ENCODE measurements around the gene EGFL6.

The EGFL6 gene

GRCh38 chrX:13522811-13523210 is 46.6 kb upstream of the EGFL6 start:
- Histone ChIP-seq H3K79me2 (ENCODE audit: insufficient read depth, low read length) (no peaks in the 10 kb centered on the region), H3F3A (ENCODE audit: low read depth) (no peaks in the 10 kb centered on the region), H3K4me2 (ENCODE audit: low read depth, low read length, poor library complexity, severe bottlenecking) (no peak overlapping the region), H4K20me1 (ENCODE audit: insufficient read depth, low read length, poor library complexity, severe bottlenecking) (no peaks in the 10 kb centered on the region), H3K9me2 (replicated peaks; ENCODE audit: low read depth, low read length) (no peaks in the 10 kb centered on the region), H2AFZ (ENCODE audit: low read length) (no peak overlapping the region), H3K27me3 (ENCODE audit: insufficient read depth, low read length, poor library complexity, severe bottlenecking) (no peaks in the 10 kb centered on the region), H3K9me3 (ENCODE audit: insufficient read depth, low read depth, low read length) (no peaks in the 10 kb centered on the region), H3K4me3 (ENCODE audit: low read length, poor library complexity, severe bottlenecking) (no peak overlapping the region), H3K4me1 (ENCODE audit: insufficient read depth, low read length, poor library complexity, severe bottlenecking) (no peaks in the 10 kb centered on the region), H3K9ac (ENCODE audit: low read depth, low read length, poor library complexity, severe bottlenecking) (no peak overlapping the region), H3K36me3 (ENCODE audit: insufficient read depth, low read length) (no peaks in the 10 kb centered on the region)
- TF ChIP-seq, protein P1, sequence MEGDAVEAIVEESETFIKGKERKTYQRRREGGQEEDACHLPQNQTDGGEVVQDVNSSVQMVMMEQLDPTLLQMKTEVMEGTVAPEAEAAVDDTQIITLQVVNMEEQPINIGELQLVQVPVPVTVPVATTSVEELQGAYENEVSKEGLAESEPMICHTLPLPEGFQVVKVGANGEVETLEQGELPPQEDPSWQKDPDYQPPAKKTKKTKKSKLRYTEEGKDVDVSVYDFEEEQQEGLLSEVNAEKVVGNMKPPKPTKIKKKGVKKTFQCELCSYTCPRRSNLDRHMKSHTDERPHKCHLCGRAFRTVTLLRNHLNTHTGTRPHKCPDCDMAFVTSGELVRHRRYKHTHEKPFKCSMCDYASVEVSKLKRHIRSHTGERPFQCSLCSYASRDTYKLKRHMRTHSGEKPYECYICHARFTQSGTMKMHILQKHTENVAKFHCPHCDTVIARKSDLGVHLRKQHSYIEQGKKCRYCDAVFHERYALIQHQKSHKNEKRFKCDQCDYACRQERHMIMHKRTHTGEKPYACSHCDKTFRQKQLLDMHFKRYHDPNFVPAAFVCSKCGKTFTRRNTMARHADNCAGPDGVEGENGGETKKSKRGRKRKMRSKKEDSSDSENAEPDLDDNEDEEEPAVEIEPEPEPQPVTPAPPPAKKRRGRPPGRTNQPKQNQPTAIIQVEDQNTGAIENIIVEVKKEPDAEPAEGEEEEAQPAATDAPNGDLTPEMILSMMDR (conservative IDR thresholded peaks at IDR 0.05; ENCODE audit: low read length): no peak
- TF ChIP-seq EZH2phosphoT487 (IDR thresholded peaks at IDR 0.05; ENCODE audit: borderline replicate concordance): no peak

DNA sequence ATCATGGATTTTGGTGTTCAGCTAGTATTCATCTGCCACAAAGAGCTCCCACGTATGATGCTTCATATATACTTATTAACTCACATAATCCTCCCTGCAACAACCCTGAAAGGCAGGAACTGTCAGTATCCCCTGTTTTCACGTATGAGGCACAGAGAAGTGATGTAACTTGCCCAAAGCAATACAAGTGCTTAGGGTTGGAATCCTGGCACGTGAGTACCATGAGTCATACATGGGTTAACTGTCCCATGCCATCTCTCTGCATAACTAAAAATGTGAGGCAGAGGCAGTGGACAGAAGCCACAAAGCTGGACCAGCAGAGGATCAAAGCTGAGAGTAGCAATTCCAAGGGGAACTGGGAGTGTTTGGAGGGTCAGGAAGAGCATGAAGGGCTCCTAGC is 35.7 kb upstream of the EGFL6 start:
- Histone ChIP-seq H3K36me3 (ENCODE audit: insufficient read depth, low read length) (no peaks in the 10 kb centered on the region), H3K9me2 (replicated peaks; ENCODE audit: low read depth, low read length) (no peaks in the 10 kb centered on the region), H3K27me3 (ENCODE audit: insufficient read depth, low read length, poor library complexity, severe bottlenecking) (no peaks in the 10 kb centered on the region), H4K20me1 (ENCODE audit: insufficient read depth, low read length, poor library complexity, severe bottlenecking) (no peaks in the 10 kb centered on the region), H3F3A (ENCODE audit: low read depth) (no peaks in the 10 kb centered on the region), H3K9ac (ENCODE audit: low read depth, low read length, poor library complexity, severe bottlenecking) (no peak overlapping the region), H3K4me2 (ENCODE audit: low read depth, low read length, poor library complexity, severe bottlenecking) (no peak overlapping the region), H3K4me1 (ENCODE audit: insufficient read depth, low read length, poor library complexity, severe bottlenecking) (no peaks in the 10 kb centered on the region), H3K79me2 (ENCODE audit: insufficient read depth, low read length) (no peaks in the 10 kb centered on the region), H3K4me3 (ENCODE audit: low read length, poor library complexity, severe bottlenecking) (no peak overlapping the region), H2AFZ (ENCODE audit: low read length) (no peak overlapping the region), H3K9me3 (ENCODE audit: insufficient read depth, low read depth, low read length) (no peaks in the 10 kb centered on the region)
- TF ChIP-seq EZH2phosphoT487 (IDR thresholded peaks at IDR 0.05; ENCODE audit: borderline replicate concordance): no peak
- TF ChIP-seq, protein P1 (conservative IDR thresholded peaks at IDR 0.05; ENCODE audit: low read length): no peak

DNA sequence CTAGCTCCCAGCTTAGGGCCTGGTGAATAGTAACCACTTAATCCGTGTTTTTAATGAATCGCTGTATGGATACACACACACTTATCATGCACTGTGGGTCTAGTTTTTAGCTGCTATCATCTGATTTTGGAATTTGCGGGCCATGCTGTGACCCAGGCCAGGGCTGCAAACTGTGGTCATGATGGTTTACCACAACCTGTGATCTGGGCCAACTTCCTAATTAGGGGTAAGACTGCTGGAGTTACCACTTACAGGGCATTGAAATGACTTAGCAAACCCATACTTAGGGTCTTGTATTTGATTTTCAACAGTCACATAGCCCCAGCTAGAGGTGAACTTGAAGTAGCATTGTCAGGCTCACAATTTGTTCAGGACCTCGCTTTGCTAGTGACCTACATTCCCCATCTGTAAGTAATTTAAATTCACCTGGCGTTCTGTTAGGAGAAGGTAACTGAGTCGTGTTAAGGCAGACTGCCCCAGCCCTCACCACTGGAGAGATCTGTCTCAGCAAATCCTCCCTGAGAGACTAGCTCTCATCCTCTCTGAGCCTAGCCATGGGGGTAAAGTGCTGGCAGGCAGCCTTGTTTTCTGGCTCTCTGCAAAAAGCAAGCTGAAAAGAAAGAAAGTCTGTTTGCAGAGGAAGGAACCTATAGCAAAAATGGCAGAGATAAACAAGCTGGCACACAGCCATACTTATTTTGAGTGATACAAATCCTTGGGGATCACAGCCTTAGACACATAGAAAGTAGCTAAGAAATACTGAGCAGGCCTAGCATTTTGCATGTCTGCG is 33.8 kb upstream of the EGFL6 start:
- H4K20me1 ChIP-seq (ENCODE audit: insufficient read depth, low read length, poor library complexity, severe bottlenecking): no peaks in the 10 kb centered on the region
- TF ChIP-seq, protein P1 (conservative IDR thresholded peaks at IDR 0.05; ENCODE audit: low read length): no peak
- no peak for TF ChIP-seq EZH2phosphoT487 (IDR thresholded peaks at IDR 0.05; ENCODE audit: borderline replicate concordance)
- H3K4me1 ChIP-seq (ENCODE audit: insufficient read depth, low read length, poor library complexity, severe bottlenecking): no peaks in the 10 kb centered on the region
- H3K79me2 ChIP-seq (ENCODE audit: insufficient read depth, low read length): no peaks in the 10 kb centered on the region
- H3F3A ChIP-seq (ENCODE audit: low read depth): no peaks in the 10 kb centered on the region
- H3K4me3 ChIP-seq (ENCODE audit: low read length, poor library complexity, severe bottlenecking): no peak overlapping the region
- no peaks in the 10 kb centered on the region for H3K9me3 ChIP-seq (ENCODE audit: insufficient read depth, low read depth, low read length)
- no peak overlapping the region for H2AFZ ChIP-seq (ENCODE audit: low read length)
- no peaks in the 10 kb centered on the region for H3K36me3 ChIP-seq (ENCODE audit: insufficient read depth, low read length)
- H3K9ac ChIP-seq (ENCODE audit: low read depth, low read length, poor library complexity, severe bottlenecking): no peak overlapping the region
- no peaks in the 10 kb centered on the region for H3K9me2 ChIP-seq (replicated peaks; ENCODE audit: low read depth, low read length)
- no peak overlapping the region for H3K4me2 ChIP-seq (ENCODE audit: low read depth, low read length, poor library complexity, severe bottlenecking)
- no peaks in the 10 kb centered on the region for H3K27me3 ChIP-seq (ENCODE audit: insufficient read depth, low read length, poor library complexity, severe bottlenecking)

Data from Loucy (cell line).